Colon (tissue), 2 donors: ENCODE results near the gene CLN6.
"Not testable (repeated sequence)": the region's sequence is repeated elsewhere in the genome, so short reads cannot be mapped to it uniquely, and the experiment has no call there.

Source experiments
- FAIRE-seq: peaks from 2 replicates; lab custom pipeline; 2012; peaks lifted over from hg19 to GRCh38; lab: Jason Lieb, UNC
- donor health status: control.
- donor health status: control.

Gene CLN6

DNA sequence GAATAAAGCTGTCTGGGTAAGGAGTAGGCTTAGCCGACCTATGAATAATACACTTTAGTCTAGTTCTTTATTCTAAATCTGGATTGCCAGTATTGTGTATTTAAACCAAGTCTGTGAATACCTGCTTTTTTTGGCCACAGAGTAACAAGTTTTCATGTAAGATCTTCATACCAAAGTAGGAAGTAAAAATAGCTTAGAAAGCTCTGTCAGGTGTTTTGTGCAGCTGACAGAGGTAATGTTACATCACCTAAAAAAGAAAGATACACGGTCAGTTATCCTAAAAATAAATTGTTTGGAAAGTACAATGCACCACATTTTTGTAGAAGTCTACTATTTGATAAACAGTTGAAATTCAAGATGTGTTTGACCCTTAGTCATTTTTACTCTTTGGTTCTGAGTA lies 40.9 kb downstream of the CLN6 start:
- no peak for FAIRE-seq

DNA sequence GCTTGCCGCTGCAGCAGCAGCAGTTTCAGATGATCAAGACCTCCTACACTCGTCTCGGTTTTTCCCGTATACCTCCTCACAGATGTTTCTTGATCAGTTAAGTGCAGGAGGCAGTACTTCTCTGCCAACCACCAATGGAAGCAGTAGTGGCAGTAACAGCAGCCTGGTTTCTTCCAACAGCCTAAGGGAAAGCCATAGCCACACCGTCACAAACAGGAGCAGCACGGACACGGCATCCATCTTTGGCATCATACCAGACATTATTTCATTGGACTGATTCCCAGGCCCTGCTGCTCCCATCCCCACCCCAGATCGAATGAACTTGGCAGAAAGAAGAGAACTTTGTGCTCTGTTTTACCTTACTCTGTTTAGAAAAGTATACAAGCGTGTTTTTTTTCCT lies 42.0 kb downstream of the CLN6 start:
- no peak for FAIRE-seq

DNA sequence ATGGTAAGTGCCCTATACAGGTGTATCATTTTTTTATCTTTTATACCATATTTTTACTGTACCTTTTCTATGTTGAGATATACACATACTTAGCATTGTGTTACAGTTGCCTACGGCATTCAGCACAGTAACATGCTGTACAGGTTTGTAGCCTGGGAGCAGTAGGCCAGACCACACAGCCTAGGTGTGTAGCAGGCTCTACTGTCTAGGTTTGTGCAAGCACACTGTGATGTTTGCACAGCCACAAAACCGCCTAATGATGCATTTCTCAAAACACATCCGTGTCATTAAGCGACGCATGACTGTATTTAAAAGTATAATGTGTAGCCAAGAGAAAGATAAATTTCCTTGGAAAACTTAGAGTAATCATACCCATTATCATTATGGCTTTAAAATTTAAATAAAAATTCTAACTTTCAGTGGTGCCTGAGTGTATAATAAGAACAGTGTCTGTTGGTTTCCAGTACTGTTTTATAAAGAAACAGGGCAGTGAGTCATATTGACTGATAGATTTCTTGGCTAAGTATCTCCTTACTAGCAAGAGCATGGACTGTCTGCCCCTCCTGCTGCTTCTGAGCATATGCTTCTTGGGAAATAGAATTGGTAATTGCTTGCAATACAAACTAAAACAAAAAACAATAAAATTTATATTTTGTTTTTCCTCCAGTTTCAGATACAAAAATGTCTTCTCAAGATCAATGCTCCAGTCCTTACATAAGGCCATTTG lies 42.7 kb downstream of the CLN6 start:
- no peak for FAIRE-seq

DNA sequence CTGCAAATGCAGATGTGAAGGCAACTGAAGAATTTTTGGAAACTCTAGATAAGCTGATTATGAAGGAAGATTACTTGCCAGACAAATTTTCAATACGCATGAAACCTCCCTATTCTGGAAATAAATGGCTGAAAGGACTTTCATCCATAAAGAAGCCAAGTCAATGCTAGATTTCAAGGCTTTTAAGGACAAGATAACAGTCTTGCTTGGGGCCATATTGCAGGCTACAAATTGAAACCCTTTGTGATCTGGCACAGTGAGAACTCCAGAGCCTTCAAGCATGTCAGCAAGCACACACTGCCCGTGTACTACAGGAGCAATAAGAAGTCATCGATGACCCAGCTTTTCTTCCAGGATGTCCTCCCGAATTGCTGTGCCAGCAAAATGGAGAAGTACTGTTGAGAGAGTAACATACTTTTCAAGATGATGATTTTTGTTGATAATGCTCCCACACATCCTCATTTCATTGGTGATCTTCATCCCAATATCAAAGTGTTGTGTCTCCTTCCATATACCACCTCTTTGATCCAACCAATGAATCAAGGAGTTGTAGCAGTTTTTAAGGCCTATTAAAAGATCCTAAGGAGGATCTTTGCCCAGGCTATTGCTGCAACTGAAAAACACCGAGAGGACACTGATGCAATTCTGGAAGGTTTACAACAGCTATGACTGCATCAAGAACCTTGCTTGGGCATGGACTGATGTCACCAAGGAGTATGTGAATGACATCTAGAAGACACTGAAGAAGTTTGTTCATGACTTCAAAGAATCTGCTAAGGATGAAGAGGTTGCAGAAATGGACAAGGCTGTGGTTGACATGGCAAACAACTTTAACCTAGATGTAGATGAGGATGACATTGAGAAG lies 44.7 kb downstream of the CLN6 start:
- no peak for FAIRE-seq

DNA sequence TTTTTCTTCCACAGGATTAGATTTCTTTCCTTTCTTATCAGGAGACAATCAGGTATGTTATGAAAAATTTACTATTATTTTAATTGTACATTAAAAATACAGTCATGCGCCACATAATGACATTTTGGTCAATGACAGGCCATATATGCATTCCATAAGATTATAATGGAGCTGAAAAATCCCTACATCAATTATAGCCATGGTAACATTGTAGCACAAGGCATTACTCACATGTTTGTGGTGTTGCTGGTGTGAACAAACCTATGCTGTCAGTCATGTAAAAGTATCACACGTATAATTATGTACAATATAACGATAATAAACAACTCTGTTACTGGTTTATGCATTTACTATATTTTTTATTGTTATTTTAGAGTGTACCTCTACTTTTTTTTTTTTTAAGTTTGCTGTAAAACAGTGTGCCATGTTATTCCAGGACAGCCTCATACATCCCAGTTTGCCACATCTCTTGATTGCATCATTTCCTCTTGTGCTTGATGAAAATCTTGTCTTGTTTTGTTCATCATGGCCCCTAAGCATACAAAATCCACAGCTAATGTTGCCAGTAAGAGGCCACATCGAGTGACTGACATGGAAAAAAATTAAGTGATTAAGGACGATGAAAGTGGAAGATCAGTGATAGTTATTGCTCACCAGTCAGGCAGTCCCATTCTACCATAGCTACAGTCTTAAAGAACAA lies 45.8 kb downstream of the CLN6 start:
- FAIRE-seq = no peak

DNA sequence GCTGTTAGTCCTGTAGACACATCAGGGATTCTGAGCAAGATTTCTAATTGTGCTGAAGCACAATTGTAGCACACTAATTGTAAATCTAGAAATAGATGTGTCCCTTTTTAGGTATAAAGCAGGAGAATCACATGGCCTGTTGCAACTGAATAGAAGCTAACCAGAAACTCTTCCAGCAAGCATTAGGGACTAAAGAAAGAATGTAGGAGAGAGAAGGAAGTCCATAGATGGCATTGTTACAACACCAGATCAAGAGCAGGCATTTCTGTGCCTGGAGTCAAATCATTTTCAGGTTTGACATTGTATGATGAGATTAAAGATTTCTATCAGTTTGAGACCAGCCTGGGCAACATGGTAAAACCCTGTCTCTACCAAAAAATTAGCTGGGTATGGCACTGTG lies 51.8 kb downstream of the CLN6 start:
- no peak for FAIRE-seq

DNA sequence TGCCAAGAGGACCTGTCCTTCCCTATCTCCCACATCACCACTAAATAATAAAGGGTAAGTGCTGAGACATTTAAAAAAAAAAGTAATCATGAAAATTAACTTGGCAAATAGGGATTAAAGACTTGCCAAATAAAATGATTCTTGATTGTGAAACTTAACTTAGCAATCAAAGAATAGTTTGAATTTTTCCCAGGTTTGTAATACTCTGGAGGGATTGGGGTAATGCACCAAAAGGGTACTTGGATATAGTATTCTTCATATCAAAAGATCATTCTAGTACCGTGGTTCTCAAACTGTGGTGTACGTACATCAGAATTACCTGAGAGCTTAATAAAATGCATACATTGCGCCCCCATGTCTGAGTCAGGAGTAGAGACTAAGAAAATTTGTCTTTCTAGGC lies 52.9 kb downstream of the CLN6 start:
- no peak for FAIRE-seq

DNA sequence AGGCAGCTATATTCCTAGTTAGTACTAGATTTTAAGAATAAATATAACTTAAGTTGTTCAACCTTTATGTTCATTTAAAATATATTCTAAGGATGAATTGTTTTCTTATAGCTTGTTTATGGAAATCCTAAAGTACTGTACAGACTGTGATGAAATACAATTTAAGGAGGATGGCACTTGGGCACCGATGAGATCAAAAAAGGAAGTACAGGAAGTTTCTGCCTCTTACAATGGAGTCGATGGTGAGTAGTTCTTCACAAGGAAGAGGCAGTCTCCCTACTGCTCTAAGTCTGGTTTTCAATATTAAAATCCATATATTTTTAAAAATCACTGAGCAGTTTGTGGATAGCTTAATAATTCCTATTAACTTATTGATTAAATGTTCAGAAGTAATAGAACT lies 54.0 kb downstream of the CLN6 start:
- no peak for FAIRE-seq

DNA sequence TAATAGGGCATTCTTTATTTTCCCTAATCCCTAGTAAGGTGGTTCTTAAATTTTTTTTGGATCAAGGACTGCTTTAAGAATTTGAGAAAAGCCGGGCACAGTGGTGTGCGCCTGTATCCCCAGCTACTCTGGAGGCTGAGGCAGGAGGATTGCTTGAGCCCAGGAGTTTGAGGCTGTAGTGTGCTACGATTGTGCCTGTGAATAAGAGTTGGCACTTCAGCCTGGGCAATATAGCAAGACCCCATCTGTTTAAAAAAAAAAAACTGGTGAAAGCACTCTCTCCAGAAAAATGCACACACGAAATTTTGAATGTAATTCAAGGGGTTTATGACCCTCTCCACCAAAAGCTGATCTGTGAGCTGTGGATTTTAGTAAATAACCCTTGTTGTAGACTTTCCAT lies 56.4 kb downstream of the CLN6 start:
- no peak for FAIRE-seq

DNA sequence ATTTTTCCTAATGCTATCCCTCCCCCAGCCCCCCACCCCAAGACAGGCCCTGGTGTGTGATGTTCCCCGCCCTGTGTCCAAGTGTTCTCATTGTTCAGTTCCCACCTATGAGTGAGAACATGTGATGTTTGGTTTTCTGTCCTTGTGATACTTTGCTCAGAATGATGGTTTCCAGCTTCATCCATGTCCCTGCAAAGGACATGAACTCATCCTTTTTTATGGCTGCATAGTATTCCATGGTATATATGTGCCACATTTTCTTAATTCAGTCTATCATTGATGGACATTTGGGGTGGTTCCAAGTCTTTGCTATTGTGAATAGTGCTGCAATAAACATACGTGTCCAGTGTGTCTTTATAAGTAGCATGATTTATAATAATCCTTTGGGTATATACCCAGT lies 57.5 kb downstream of the CLN6 start:
- not testable (repeated sequence) for FAIRE-seq

DNA sequence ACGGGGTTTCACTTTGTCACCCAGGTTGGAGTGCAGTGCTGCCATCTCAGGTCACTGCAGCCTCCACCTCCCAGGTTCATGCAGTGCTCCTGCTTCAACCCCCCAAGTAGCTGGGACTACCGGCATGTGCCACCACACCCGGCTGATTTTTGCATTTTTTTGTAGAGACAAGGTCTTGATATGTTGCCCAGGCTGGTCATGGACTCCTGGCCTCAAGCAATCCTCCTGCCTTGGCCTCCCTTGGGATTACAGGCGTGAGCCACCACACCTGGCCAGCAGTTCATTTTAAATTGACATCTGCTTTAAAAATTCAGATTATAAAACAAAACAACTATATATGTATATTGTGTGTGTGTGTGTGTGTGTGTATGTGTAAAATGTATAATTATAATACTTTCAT lies 62.7 kb downstream of the CLN6 start:
- FAIRE-seq = no peak

DNA sequence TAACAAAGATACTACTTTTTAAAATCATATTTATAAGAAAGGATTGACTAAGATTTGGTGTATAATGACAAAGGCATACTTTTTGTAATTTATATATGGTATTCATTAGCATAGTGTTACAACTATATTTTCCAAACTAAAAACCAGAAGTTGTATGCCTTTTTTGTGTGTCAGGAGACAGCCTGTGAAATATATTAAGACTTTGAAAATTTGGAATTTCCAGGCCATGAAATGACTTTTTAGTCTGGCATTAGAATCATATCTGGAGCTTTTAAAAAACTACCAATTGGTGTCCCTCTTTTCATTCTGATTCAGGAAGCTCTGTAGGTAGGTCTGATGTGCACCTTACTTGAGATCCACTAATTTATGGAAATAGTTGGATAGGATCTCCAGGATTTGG lies 66.3 kb downstream of the CLN6 start:
- FAIRE-seq = no peak

DNA sequence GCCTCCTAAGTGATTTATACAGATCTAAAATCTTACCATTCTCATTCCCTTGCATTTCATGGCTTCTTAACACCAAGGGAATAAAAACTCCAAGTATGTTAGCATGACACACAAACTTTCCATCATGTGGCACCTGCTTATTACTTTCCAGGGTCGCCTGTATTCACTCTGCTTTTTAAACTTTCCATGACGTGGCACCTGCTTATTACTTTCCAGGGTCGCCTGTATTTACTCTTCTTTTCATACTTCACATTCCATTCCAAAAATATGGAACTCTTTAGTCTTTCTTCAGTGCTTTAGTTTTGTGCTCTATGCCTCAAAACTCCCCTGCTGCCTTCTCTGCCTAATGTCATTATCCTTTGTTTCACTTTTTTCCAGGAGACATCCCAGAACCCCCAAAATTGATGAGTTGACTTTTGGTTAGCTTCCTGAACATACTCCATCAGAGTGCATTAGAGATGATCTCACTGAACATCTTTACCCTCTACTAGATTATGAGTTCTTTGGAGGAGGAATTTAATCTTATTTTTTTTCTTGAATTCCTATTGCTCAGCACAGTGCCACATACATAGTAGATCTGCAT lies 71.4 kb downstream of the CLN6 start:
- FAIRE-seq = no peak

DNA sequence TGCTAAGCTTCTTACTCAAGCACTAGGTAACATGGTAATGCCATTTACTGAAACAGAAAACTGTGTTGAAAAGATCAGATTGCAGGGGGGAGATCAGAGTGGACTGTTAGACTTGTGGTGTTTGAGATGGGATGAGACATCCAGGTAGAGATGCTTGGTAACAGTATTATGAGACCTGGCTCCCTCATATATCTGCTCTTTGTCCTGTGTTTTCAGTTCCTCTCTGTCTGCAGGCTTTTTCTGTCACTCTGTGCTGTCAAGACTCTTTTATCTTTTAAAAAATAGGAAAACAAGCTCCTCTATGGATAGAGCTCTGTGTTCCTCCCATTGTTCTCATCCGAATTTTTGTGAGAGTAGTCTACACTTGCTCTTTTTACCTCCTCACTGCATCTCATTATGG lies 72.5 kb downstream of the CLN6 start:
- FAIRE-seq = no peak
